Measurements from ENCODE around the gene NDUFAF7. TPM values are rescaled to one million over a fixed set of nuclear protein-coding genes. Genes with fewer than 3 reads are reported as not detected.
"Not testable (repeated sequence)": the region's sequence is repeated elsewhere in the genome, so short reads cannot be mapped to it uniquely, and the experiment has no call there.

NDUFAF7 gene
- polyA plus RNA-seq, 3 donors = 4.7 to 12.2 (median 5.6) TPM

GRCh38 chr2:37223131-37223530 is 8.3 kb upstream of the NDUFAF7 start:
- no peak overlapping the region for H3K4me3 Mint-ChIP-seq
- intact Hi-C loops (cut with micrococcal nuclease) = no loop called here
- H2AFZ ChIP-seq (ENCODE audit: insufficient read depth, low read depth, low read length, poor library complexity, severe bottlenecking) = no peak overlapping the region
- H3K27me3 ChIP-seq (ENCODE audit: control insufficient read depth in 2 of 2, insufficient read depth in 2 of 2, low read length in 2 of 2) = no peaks in the 10 kb centered on the region
- no peaks in the 10 kb centered on the region for H3K4me1 ChIP-seq (ENCODE audit: control insufficient read depth in 1 of 2, insufficient read depth in 2 of 2, low read length in 2 of 2)
- H3K27me3 Mint-ChIP-seq (ENCODE audit: low read depth in 3 of 3) = no peaks in the 10 kb centered on the region
- DNase-seq = no peak
- peaks cover 41% of the 10 kb centered on the region for H3K79me2 ChIP-seq (ENCODE audit: insufficient read depth, low read length)
- H3K4me1 Mint-ChIP-seq = peaks cover 9% of the 10 kb centered on the region
- no peak overlapping the region for H3K27ac ChIP-seq (ENCODE audit: low read depth in 1 of 2, low read length in 2 of 2)
- peaks cover 60 to 86% of the 10 kb centered on the region in 2 donors for H3K36me3 ChIP-seq (replicated peaks in 1 of 2; ENCODE audit: control insufficient read depth in 1 of 2, insufficient read depth in 2 of 2, low read length in 2 of 2)
- peaks cover 17% of the 10 kb centered on the region for H4K20me1 ChIP-seq (ENCODE audit: insufficient read depth, low read length)
- H3K27ac Mint-ChIP-seq = peak overlapping the region in 1 of 7 donors; percentile 55
- no peaks in the 10 kb centered on the region for H3K9me3 Mint-ChIP-seq
- no peak for TF ChIP-seq CTCF (IDR thresholded peaks at IDR 0.05)
- WGBS (ENCODE audit: insufficient coverage) = no CpG with 5 or more reads among the region's 4 CpGs
- no peak overlapping the region for H3K4me2 ChIP-seq (replicated peaks; ENCODE audit: extremely low read depth, low read length, poor library complexity, severe bottlenecking)
- no peak overlapping the region for H3K4me3 ChIP-seq (replicated peaks in 1 of 3; ENCODE audit: low read depth in 2 of 3, low read length in 3 of 3)
- H3K36me3 Mint-ChIP-seq = peaks cover 68 to 77% of the 10 kb centered on the region in 2 donors
- no peaks in the 10 kb centered on the region for H3K9me3 ChIP-seq (replicated peaks in 1 of 2; ENCODE audit: control insufficient read depth in 1 of 2, insufficient read depth in 1 of 2, low read length in 2 of 2)
- no peak overlapping the region for H3K9ac ChIP-seq (ENCODE audit: insufficient read depth, low read length, poor library complexity, severe bottlenecking)

DNA sequence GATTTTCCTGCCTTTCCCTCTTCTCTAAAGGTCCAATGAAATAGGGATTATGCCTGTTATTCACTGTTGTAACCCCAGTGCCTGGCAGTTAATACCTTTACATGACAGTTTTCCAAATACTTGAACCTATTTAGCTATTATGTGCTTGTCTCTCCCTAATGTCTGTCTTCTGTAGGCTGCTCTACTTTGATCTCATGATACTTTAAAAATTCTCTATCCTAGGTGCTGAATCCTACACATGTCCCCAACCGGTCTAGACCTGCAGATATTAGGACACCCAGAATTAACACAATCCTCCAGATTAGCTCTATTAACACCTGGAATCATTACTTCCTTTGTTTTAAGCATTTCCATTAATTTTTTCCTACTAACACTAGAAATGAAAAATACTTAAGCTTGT is 7.4 kb upstream of the NDUFAF7 start:
- no peaks in the 10 kb centered on the region for H3K27me3 Mint-ChIP-seq (ENCODE audit: low read depth in 3 of 3)
- no peaks in the 10 kb centered on the region for H3K27me3 ChIP-seq (ENCODE audit: control insufficient read depth in 2 of 2, insufficient read depth in 2 of 2, low read length in 2 of 2)
- no peak overlapping the region for H3K27ac Mint-ChIP-seq
- H3K27ac ChIP-seq (ENCODE audit: low read depth in 1 of 2, low read length in 2 of 2) = no peak overlapping the region
- no peaks in the 10 kb centered on the region for H3K9me3 ChIP-seq (replicated peaks in 1 of 2; ENCODE audit: control insufficient read depth in 1 of 2, insufficient read depth in 1 of 2, low read length in 2 of 2)
- H3K36me3 ChIP-seq (replicated peaks in 1 of 2; ENCODE audit: control insufficient read depth in 1 of 2, insufficient read depth in 2 of 2, low read length in 2 of 2) = peaks cover 58 to 85% of the 10 kb centered on the region in 2 donors
- H3K9me3 Mint-ChIP-seq = no peaks in the 10 kb centered on the region
- peaks cover 9% of the 10 kb centered on the region for H3K4me1 Mint-ChIP-seq
- H3K36me3 Mint-ChIP-seq = peaks cover 64 to 77% of the 10 kb centered on the region in 2 donors
- no peak overlapping the region for H3K4me3 ChIP-seq (replicated peaks in 1 of 3; ENCODE audit: low read depth in 2 of 3, low read length in 3 of 3)
- no peak overlapping the region for H3K9ac ChIP-seq (ENCODE audit: insufficient read depth, low read length, poor library complexity, severe bottlenecking)
- H3K4me2 ChIP-seq (replicated peaks; ENCODE audit: extremely low read depth, low read length, poor library complexity, severe bottlenecking) = no peak overlapping the region
- 100% methylated on average over 1 of the region's 1 CpG for WGBS (ENCODE audit: insufficient coverage)
- H3K4me1 ChIP-seq (ENCODE audit: control insufficient read depth in 1 of 2, insufficient read depth in 2 of 2, low read length in 2 of 2) = no peaks in the 10 kb centered on the region
- peaks cover 50% of the 10 kb centered on the region for H3K79me2 ChIP-seq (ENCODE audit: insufficient read depth, low read length)
- H2AFZ ChIP-seq (ENCODE audit: insufficient read depth, low read depth, low read length, poor library complexity, severe bottlenecking) = no peak overlapping the region
- no peak for DNase-seq
- no peak overlapping the region for H3K4me3 Mint-ChIP-seq
- TF ChIP-seq CTCF (IDR thresholded peaks at IDR 0.05) = no peak
- H4K20me1 ChIP-seq (ENCODE audit: insufficient read depth, low read length) = peaks cover 20% of the 10 kb centered on the region
- intact Hi-C loops (cut with micrococcal nuclease) = no loop called here

GRCh38 chr2:37225129-37225528 is 6.3 kb upstream of the NDUFAF7 start:
- DNase-seq; H3K9me3 Mint-ChIP-seq; intact Hi-C loops (cut with micrococcal nuclease); H3K9me3 ChIP-seq (replicated peaks in 1 of 2; ENCODE audit: control insufficient read depth in 1 of 2, insufficient read depth in 1 of 2, low read length in 2 of 2); H3K4me1 ChIP-seq (ENCODE audit: control insufficient read depth in 1 of 2, insufficient read depth in 2 of 2, low read length in 2 of 2); H3K4me1 Mint-ChIP-seq; H3K4me2 ChIP-seq (replicated peaks; ENCODE audit: extremely low read depth, low read length, poor library complexity, severe bottlenecking); H3K27me3 Mint-ChIP-seq (ENCODE audit: low read depth in 3 of 3); H2AFZ ChIP-seq (ENCODE audit: insufficient read depth, low read depth, low read length, poor library complexity, severe bottlenecking); H3K27me3 ChIP-seq (ENCODE audit: control insufficient read depth in 2 of 2, insufficient read depth in 2 of 2, low read length in 2 of 2); H3K9ac ChIP-seq (ENCODE audit: insufficient read depth, low read length, poor library complexity, severe bottlenecking); H3K4me3 Mint-ChIP-seq; H3K27ac ChIP-seq (ENCODE audit: low read depth in 1 of 2, low read length in 2 of 2); H3K4me3 ChIP-seq (replicated peaks in 1 of 3; ENCODE audit: low read depth in 2 of 3, low read length in 3 of 3): not testable (repeated sequence)
- H3K36me3 ChIP-seq (replicated peaks in 1 of 2; ENCODE audit: control insufficient read depth in 1 of 2, insufficient read depth in 2 of 2, low read length in 2 of 2) = peaks cover 53 to 75% of the 10 kb centered on the region in 2 donors
- Mint-ChIP-seq H3K27ac (peak overlapping the region in 1 of 7 donors; percentile 30), H3K36me3 (peaks cover 61 to 68% of the 10 kb centered on the region in 2 donors)
- peaks cover 61% of the 10 kb centered on the region for H3K79me2 ChIP-seq (ENCODE audit: insufficient read depth, low read length)
- H4K20me1 ChIP-seq (ENCODE audit: insufficient read depth, low read length) = peaks cover 22% of the 10 kb centered on the region
- no CpG with 5 or more reads among the region's 2 CpGs for WGBS (ENCODE audit: insufficient coverage)
